ENCODE data around the gene PBX4.

Gene PBX4

GRCh38 chr19:19517235-19517619 lies 101.3 kb downstream of the PBX4 start:
- no peak for DNase-seq

DNA sequence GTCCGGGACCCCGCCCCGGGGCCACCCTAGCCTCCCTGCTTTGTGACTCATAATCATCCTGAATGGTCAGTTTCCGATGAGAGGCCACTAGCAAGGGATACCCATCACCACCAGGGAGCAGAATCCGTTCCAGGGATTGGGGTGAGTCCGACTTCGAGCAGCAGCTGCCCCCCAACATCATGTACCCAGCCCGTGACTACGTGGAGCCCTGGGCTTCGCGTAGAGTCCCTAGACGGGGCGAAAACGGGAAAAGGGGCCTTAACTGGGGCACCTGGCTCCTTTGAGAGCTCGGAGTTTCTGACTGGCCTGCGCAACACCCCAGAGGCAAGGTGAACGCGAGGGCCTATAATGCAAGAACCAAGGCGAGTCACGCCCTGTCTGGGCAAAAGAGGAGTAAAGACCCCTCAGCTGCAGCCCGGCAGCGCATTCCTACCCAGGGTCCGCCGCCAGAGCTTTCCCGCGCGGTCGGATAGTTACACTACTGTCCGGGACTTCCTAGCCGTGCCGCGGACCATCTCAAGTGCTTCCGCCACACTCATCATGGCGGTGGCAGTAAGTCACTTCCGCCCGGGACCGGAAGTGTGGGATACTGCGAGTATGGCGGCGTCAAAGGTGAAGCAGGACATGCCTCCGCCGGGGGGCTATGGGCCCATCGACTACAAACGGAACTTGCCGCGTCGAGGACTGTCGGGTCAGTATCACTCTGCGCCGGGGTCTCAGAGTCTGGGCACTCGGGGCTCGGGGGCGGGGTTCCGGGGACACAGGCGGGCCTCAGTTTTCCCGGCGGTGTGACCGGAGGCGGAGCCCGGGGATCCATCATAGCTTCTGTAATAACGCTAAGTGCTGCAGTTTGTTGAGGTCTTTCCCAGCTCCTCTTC lies 102.6 kb downstream of the PBX4 start, which contains the start of gene NDUFA13:
NDUFA13 (plus strand) TSS at position 584 of the 878 bp plus-strand sequence; CDS start at position 598, 14 bp downstream.
- DNase-seq, result peak; percentile 93

DNA sequence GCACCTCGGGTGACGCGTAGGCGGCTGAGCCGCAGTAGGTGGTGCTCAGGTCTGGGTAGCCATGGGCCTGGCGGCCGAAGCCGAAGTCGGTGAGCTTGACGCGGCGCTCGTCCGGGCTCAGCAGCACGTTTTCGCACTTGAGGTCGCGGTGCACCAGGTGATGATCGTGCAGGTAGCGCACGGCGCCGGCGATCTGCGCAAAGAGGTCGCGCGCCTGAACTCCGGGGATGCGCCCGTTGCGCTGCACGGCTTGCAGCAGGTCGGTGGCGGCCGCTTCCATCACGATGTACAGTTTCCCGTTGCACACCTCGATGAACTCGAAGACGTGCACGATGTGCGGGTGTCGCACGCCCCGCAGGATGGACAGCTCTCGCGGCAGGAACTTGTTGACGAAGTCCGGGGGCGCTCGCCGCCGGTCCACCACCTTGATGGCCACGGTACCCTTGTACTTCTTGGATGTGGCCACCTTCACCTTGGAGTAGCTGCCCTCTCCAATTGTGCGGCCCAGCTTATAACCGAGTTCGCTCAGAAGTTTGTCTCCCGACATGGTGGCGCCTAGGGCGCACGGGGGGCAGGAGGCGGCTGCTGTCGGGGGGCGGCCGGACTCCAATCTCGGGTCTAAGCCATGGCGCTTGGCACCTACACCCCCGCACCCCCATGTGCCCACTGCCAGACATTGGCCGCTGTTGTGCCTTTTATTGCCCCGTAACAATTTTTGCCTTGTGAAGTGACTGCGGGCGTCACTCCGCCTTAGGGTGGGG lies 103.4 kb downstream of the PBX4 start, which contains the start of gene TSSK6:
TSSK6 (minus strand) TSS at position 668 of the 761 bp plus-strand sequence; CDS start at position 547, 121 bp downstream.
- no peak for DNase-seq

GRCh38 chr19:19514215-19514657 lies 104.3 kb downstream of the PBX4 start:
- DNase-seq, result no peak

- DNase-seq, result no peak
Measured at GRCh38 chr19:19513682-19514081, 104.8 kb downstream of the PBX4 start.

Data from EL (cell line).